WI38 (cell line): ENCODE data around the gene KCTD10.

ENCODE experiments used
- H3K4me3 ChIP-seq: 2 replicates; pipeline ENCODE4 v1.5.1; 2011; ENCODE audit warnings: low read depth, mild to moderate bottlenecking, control low read depth, low read length
- TF ChIP-seq, protein P1 (sequence below): IDR thresholded peaks from 2 replicates; pipeline ENCODE4 v1.5.1; 2012; ENCODE audit warnings: low read depth, mild to moderate bottlenecking, control low read depth, low read length

The KCTD10 gene, protein sequence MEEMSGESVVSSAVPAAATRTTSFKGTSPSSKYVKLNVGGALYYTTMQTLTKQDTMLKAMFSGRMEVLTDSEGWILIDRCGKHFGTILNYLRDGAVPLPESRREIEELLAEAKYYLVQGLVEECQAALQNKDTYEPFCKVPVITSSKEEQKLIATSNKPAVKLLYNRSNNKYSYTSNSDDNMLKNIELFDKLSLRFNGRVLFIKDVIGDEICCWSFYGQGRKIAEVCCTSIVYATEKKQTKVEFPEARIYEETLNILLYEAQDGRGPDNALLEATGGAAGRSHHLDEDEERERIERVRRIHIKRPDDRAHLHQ

GRCh38 chr12:109477185-109477962, at the start of gene KCTD10, which contains the start of gene UBE3B:
TSS of gene KCTD10 (minus strand) at chr12:109477300. CDS start at chr12:109477262, 38 bp downstream.
TSS of gene UBE3B (plus strand) at chr12:109477634. CDS start at chr12:109483552, 5,918 bp downstream.
- TF ChIP-seq, protein P1, sequence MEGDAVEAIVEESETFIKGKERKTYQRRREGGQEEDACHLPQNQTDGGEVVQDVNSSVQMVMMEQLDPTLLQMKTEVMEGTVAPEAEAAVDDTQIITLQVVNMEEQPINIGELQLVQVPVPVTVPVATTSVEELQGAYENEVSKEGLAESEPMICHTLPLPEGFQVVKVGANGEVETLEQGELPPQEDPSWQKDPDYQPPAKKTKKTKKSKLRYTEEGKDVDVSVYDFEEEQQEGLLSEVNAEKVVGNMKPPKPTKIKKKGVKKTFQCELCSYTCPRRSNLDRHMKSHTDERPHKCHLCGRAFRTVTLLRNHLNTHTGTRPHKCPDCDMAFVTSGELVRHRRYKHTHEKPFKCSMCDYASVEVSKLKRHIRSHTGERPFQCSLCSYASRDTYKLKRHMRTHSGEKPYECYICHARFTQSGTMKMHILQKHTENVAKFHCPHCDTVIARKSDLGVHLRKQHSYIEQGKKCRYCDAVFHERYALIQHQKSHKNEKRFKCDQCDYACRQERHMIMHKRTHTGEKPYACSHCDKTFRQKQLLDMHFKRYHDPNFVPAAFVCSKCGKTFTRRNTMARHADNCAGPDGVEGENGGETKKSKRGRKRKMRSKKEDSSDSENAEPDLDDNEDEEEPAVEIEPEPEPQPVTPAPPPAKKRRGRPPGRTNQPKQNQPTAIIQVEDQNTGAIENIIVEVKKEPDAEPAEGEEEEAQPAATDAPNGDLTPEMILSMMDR = no peak
- peak within 1 kb of the TSS; percentile 99 for H3K4me3 ChIP-seq

DNA sequence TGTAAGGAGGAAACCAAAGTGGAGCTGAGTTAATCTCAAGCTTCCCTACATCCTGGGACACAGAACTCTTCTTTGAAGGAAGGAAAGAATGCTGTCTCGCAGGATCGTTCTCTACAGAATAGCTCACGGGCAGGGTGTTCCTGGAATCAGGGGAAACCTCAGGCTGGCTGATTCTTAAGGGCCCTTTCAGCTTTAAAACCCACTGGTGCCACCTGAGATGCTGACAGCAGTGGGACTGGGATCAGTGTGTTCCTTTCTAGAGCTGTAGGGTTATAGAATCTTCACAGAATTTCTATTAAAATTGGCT, 48.1 kb upstream of the KCTD10 start:
- TF ChIP-seq, protein P1 = no peak
- no peak overlapping the region for H3K4me3 ChIP-seq

- TF ChIP-seq, protein P1 = no peak
- no peak overlapping the region for H3K4me3 ChIP-seq
Measured at GRCh38 chr12:109524466-109525278, 47.6 kb upstream of the KCTD10 start.

- TF ChIP-seq, protein P1 = no peak
- H3K4me3 ChIP-seq = no peak overlapping the region
Measured at GRCh38 chr12:109523504-109523903, 46.4 kb upstream of the KCTD10 start.

GRCh38 chr12:109523071-109523470, 46.0 kb upstream of the KCTD10 start:
- TF ChIP-seq, protein P1 = no peak

GRCh38 chr12:109521831-109522230, 44.7 kb upstream of the KCTD10 start:
- H3K4me3 ChIP-seq = no peak overlapping the region

More at GRCh38 chr12:109523071-109523470, 46.0 kb upstream of the KCTD10 start:
- H3K4me3 ChIP-seq = no peak overlapping the region

More at GRCh38 chr12:109521831-109522230, 44.7 kb upstream of the KCTD10 start:
- TF ChIP-seq, protein P1 = no peak
